Subcutaneous adipose tissue (tissue), 4 donors: Measurements from ENCODE around the gene BABAM1. TPM values are rescaled to one million over a fixed set of nuclear protein-coding genes. Genes with fewer than 3 reads are reported as not detected.

Experiments
- CTCF ChIP-seq: fragments of 450-650 bp; IDR thresholded peaks from one replicate; pipeline ENCODE4 v1.5.1; 2016; ENCODE audit warnings: low read depth, mild to moderate bottlenecking, control low read depth, antibody characterized with exemption, moderate library complexity
- total RNA-seq, 4 donors: library from RNA; depleted of rRNA; stranded (reverse); fragments of >200 nt; gene quantifications; one replicate each; pipeline ENCODE4 v1.1.0, GENCODE V29; 2016

The BABAM1 gene
- total RNA-seq, 4 donors from 2014 or later = 49.6 to 60.6 (median 54.7) TPM

GRCh38 chr19:17282488-17283125 lies 15.4 kb downstream of the BABAM1 start:
- no peak for TF ChIP-seq CTCF

- TF ChIP-seq CTCF = no peak
Observed at GRCh38 chr19:17283504-17283996, 16.3 kb downstream of the BABAM1 start.

- TF ChIP-seq CTCF = no peak
Observed at GRCh38 chr19:17285415-17286135, 18.3 kb downstream of the BABAM1 start.

- no peak for TF ChIP-seq CTCF
Observed at GRCh38 chr19:17286263-17286662, 19.0 kb downstream of the BABAM1 start.

- no peak for TF ChIP-seq CTCF
Observed at GRCh38 chr19:17286752-17287151, 19.5 kb downstream of the BABAM1 start.

- no peak for TF ChIP-seq CTCF
Observed at GRCh38 chr19:17289489-17289888, 22.2 kb downstream of the BABAM1 start.

- TF ChIP-seq CTCF = no peak
Observed at GRCh38 chr19:17292301-17293074, 25.2 kb downstream of the BABAM1 start.
